GM10248 (cell line): ENCODE data around the gene AGXT.

Experiments
- CTCF ChIA-PET: fragments of 300-600 bp; sonication (Branson Sonifier 250); formaldehyde crosslinking; extraction: SDS; loops from one replicate; lab custom pipeline; 2021; ENCODE audit warnings: antibody characterized with exemption; lab: Yijun Ruan, JAX
- POLR2A ChIA-PET: fragments of 350-650 bp; sonication (Branson Sonifier 250); formaldehyde crosslinking; extraction: SDS; loops from one replicate; lab custom pipeline; 2020; ENCODE audit warnings: antibody characterized with exemption; lab: Yijun Ruan, JAX
- DNase-seq: peaks from one replicate; pipeline ENCODE4 v3.0.0; 2012; ENCODE audit errors: extremely low spot score
- CTCF ChIP-seq: IDR thresholded peaks from 2 replicates; pipeline ENCODE4 v1.5.1; 2012; ENCODE audit warnings: mild to moderate bottlenecking, low read depth; ENCODE audit errors: extremely low read depth, missing control alignments, control extremely low read depth

AGXT gene

GRCh38 chr2:240926516-240927389 is 58.1 kb downstream of the AGXT start:
- ChIA-PET CTCF (interaction anchor here (1.2 to 1.9 kb wide), 2 partner anchors 12 to 30 kb away, joined by 3 to 7 read pairs; partner anchors contain the start of gene MAB21L4), POLR2A (no interaction called here)
- TF ChIP-seq CTCF, result no peak
- DNase-seq, result no peak

GRCh38 chr2:240927390-240927781 is 58.8 kb downstream of the AGXT start:
- ChIA-PET POLR2A (no interaction called here), CTCF (interaction anchor here (1.9 kb wide), 1 partner anchor 13 kb away, joined by 7 read pairs; no protein-coding TSS in a partner anchor)
- no peak for TF ChIP-seq CTCF
- DNase-seq, result no peak

- CTCF ChIA-PET, result interaction anchor here (1.9 kb wide), 1 partner anchor 14 kb away, joined by 7 read pairs; no protein-coding TSS in a partner anchor
- no peak for DNase-seq
- no peak for TF ChIP-seq CTCF
- POLR2A ChIA-PET, result no interaction called here
These were observed 60.1 kb downstream of the AGXT start for GRCh38 chr2:240928476-240929363.

- CTCF ChIA-PET, result no interaction called here
- DNase-seq, result no peak
- no peak for TF ChIP-seq CTCF
- POLR2A ChIA-PET, result no interaction called here
These were observed 60.9 kb downstream of the AGXT start for GRCh38 chr2:240929364-240930095.
